Ureter (tissue), 1 donor: Measurements from ENCODE around the gene XDH. TPM values are rescaled to one million over a fixed set of nuclear protein-coding genes. Genes with fewer than 3 reads are reported as not detected.

Experiments
- DNase-seq: peaks from one replicate; pipeline ENCODE4 v3.0.0-alpha.2; 2020; ENCODE audit warnings: low spot score
- total RNA-seq: library from RNA; stranded (reverse); gene quantifications from one replicate; pipeline ENCODE4 v1.2.4, GENCODE V29; 2023
- donor health status: DM: yes; HTN: yes; CAD: no.

The XDH gene
- total RNA-seq, 1 donor from 2014 or later: 6.6 TPM

DNA sequence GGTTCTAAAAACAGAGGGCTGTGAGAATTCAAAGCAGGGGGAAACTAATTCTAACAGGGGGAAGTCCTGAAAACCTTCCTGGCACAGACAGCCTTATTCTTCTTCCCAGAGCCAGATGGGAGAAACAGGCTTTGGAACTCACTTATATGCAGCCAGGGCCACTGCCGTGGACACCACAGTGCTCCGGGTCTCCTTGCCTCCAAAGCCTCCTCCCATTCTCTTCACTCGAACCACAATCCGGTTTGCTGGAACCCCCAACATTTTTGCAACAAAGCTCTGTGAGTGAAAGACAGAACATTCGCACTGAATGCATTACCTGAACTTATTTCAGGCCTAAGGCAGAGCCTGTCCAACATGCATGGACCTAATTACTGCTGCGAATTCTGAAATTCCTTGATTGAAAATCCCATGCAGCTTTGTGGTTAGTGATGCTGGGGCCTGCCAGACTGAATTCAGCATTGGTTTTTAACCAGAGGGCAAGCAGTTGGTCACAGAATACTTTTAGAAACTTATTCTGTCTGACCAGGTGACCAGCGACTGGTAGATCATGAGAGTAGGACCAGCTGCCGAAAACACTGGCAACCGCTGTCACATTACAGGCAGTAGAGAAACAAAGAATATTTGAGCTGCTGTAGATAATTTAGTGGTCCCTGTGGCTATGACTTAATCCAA, 48.6 kb downstream of the XDH start:
- DNase-seq: no peak

DNA sequence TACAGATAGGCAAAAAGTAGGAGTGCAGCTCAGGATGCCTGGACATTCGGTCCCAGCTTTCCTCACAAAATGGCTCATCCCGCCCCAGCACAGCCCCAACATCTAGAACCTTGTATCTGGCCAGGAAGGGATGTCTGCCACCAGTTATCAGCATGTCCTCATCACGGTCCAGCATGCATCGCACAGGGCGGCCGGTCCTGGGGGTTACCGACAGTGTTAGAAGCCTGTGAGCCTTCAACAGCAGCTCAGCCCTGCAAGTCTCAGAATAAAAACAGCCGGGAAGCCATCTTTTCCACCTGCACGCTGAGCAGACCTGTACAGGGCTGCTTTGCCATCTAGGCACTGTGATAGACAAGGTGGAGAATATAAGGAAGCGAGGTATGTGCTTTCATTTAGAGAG, 49.2 kb downstream of the XDH start:
- no peak for DNase-seq

DNA sequence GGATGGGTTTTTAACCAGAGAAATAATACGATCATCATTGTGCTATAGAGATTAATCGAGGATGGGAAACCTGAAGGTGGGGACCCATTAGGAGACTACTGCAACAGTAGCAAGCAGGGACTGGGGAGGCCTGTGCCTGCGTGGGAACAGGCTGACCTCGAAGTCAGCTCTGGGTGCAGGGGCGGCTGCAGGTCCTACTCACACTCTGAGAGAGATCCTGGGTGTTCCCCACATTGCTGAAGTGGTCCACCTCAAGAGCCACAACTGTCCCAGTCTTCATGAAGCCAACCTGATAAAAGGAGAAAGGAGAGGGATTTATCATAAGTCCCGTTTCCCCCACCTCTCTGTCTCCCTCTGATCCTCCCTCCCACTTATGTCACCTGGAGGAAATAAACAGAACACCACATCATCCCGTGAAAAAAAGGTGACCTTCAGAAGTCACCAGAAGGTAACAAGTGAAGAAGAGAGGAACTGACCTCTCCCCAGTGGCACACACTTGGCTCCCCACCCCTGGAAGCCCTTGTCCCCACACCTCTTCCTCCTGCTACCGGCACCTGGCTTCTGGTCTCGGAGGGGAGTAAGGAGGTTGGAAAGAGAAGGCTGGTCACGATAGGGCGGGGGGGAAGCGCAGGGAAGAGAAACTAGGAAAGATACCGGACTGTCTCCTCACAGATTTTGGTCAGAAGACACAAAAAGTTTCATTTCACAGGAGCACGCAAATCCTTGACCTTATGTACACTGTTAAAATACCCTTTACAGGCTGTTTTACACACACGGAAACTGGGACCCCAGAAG, 50.4 kb downstream of the XDH start:
- no peak for DNase-seq

DNA sequence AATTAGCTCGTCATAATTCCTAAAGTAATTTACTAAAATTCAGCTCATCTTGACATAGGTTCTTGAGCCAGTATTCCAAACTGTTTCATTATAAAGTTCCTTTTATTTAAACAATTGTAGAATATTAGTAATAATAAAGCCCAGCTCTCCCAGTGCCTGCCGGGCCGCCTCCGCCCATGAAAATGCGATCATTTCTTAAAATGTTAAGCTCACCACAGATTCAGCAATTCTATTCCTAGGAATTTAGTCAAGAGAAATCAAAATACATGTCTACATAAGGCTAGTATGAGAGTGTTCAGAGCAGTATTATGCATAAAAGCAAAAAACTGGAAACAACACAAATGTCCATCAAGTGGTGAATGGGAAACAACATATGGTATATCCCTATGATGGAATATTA, 52.0 kb downstream of the XDH start:
- DNase-seq: no peak

DNA sequence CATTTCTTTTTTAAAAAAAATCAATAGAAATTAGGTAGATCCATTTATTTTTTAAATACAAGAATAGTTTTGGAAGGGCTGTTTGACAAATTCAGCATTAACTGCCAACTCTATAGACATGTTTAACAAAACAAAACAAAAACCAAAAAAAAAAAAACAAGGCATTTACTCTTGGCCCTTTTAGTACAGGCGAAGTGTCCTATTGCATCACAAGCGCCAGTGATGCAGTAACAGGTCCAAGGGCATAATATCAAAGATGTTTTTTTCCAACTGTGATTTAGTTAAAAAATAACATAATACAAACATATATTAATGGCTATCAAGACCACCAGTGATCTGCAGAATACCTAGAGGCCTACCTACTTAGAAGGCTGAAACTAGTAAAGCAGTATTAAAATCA, 55.3 kb downstream of the XDH start:
- no peak for DNase-seq

DNA sequence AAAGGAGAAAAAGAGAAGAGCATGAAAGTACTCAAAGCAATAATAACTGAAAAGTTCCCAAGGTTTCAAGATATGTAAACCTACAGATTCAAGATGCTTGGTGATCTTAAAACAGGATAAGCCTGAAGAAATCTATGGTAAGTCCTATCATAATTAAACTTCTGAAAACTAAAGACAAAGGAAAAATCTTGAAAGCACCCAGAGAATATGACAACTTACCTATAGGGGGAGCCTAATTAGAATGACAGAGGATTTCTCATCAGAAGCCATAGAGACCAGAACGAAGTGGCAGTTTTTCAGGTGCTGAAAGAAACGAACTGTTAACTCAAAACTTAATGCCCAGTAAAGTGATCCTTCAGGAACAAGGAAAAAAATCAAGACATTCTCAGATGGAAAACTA, 59.7 kb downstream of the XDH start:
- no peak for DNase-seq

DNA sequence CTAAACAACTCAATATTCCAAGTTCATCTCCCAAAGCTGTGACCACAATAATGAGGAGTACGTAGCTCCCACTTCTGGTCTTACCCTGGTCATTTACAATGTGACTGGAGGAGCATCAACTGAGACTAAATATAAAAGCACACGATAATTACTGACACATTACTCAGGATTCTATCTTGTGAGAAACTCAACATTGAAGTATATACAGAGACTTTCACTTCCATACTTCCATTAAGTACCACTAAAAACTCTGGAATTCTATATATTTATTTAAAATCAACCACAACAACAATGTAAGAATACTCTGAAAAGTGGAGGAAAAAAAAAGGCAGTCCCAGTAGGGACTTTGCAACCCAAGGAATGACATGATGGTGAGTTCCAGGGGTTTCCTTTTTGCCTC, 61.4 kb downstream of the XDH start:
- no peak for DNase-seq

DNA sequence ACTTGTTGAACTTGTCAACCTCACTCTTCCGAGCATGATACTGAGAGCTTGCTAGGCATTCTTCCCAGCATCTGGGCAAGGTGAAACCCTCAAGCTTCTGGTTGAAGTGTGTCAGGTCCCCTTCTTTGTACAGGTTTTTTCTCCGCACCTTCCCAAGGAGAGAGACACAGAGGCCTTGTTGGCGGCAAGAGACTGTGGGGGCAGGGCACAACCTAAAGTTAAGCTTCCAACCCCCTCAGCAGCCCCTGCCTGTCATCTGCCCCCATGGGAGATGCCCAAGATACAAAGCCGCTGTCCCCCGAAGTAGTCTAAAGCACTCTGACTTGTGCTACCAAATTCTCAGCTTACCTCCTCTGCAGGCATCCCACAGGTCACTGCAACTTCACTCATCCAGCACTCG, 64.9 kb downstream of the XDH start:
- DNase-seq: no peak

DNA sequence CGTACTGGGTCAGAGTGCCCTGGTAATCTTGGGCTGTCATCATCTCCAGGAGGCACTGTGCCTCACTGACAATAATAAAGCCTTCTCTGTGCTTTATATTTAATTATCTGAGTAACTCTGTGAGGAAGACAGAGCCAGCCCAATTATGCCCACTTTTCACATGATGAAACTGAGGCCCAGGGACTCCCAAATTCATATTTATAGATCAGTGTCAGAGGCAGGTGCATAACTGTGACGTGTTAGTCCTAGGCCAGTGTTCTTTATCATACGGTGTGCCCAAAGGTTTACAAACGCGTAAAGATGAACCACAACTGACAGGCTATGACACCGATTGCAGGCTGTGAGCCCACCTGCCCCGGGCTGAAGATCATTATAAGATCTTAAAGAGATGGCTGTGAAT, 65.4 kb downstream of the XDH start:
- no peak for DNase-seq

DNA sequence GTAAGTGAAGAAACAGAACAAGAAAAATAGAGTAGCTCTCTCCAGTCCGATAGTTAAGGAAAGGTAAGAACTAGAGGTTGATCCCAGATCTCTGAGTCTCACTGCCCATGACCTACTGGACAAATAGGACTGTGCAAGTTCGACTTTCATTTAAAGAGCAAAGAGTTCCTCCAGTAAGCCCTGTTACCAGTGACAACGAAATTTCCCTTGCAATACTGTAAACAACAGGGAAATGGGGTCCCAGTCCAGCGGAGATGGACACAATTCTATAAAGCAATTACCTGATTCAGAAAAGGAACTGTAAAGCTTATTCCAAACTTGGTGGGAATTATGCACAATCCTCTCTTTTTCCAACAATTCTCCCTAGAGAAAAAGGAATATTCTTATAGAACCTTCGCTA, 65.9 kb downstream of the XDH start:
- DNase-seq: no peak

DNA sequence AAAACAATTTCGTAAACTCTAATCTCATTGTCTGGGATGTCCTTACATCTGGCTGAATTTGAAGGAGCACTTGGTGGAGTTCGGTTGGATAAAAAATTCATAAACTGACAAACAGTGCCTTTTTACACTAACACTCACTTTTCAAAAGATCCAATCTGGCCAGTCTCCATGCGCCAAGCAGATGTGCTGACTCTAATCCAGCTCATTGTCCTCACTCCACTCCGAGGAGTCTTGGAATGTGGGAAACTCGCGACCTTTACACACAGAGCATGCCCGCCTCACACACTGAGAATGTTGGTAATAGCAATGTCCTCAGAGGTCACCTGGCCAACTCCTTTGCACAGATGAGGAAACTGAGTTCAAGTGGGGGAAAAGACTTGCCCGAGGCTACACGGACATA, 66.8 kb downstream of the XDH start:
- DNase-seq: no peak

DNA sequence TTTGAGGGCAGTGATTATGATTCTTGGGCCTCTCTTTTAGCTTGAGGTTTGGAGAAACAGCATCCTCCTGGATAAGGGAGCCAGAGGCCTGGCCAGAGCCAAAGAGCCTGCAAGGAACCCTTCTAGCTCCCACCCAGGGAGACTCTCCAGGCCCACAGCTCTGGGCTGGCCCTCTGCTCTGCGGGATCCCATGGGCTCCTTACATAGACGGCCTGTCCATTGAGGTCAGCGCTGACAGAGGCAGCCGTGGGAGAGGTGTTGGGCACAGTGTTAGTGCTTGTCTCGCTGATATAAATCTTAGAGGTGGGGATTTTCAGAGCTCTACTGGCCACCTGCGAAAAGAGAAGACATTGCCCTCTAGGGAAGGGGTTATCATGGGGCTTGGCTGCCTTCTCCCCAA, 67.2 kb downstream of the XDH start:
- no peak for DNase-seq

DNA sequence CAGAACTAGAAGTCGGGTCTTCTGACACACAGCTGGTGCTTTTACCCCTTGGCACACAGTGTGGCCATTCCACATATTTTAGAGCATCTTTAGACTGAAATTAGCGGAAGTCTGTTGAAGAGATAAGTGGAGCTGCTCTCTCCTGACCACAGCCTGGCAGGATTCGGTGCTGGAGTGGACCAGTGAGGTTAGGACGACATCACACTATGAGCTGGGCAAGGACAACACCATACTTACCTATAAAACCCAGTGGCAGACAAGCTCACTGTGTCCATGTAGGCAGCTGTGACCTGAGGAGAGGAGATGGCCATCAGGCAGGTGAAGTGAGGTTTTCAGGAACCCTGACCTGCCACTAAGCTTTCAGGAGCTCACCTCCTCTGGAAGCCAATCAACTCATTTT, 70.1 kb downstream of the XDH start:
- DNase-seq: no peak

DNA sequence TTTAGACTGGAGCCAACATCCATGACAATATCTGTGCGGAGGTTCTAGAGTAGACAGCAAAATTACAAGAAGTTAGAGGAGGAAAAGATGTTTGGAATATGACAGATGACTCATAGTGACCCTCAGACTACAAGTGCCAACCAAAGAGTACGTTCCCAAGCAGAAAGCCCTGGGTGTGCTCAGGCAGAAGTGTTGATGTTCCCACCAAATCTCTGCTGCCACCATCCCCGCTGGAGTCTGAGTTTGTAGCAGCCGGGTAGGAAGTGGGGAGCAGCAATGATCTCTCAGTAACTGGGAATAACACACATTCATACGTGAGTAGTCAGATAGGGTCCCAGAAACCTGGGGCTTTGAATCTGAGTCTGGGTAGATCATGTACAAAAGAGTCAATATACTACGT, 73.2 kb downstream of the XDH start:
- no peak for DNase-seq

DNA sequence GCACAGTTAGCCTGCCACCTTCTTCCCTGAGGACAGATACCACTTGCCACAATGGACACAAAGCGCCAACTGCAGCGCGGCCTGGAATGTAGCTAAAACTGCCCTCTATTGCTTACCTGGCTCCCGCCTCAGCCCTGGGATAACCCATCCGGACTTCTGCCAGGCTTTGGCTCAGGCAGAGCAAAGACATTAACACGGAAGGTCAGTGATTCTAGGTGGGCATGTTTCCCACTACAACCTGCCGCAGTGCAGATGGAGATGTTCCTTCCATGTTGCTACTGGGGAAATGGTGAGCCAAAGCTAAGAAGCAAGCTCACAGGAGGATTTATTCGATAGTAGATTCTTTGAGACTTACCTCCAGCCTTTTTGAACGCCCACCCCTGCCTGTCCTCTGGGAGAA, 74.8 kb downstream of the XDH start:
- DNase-seq: no peak

DNA sequence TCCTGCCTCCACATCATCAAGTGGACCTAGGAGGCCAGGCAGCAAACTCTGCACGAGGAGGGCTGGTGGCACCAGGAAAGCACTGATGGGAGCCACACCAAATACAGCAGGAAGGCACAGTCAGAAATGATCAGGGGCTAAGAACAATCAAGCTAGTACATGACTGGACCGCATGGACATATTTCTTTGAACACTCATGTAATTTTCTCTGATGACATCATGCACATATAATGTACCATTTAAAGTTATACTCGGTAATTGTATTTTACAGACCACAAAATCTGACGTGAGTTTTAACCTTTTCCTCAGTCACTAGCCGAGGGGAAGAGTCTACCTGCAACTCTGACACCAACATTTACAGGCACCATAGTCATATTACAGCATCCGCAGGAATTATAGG, 76.7 kb downstream of the XDH start:
- no peak for DNase-seq

DNA sequence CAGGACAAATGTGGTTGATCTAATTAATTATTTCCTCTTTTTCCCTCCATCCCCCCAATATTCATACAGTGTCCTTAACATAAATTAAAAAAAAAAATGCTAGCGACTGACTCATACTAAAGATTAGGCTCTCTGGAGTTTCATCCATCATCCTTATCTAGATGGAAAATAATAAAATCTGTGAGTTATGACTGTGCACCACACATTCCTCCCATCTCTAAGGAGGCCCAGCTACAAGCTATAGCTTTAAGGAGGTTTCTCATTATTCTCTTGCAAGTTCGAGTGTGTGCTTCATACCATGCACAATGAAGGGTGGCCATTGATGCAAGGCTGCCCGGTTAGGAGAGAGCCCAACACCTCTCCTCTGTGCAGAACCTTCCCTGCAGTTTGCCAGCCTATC, 77.3 kb downstream of the XDH start:
- DNase-seq: no peak

DNA sequence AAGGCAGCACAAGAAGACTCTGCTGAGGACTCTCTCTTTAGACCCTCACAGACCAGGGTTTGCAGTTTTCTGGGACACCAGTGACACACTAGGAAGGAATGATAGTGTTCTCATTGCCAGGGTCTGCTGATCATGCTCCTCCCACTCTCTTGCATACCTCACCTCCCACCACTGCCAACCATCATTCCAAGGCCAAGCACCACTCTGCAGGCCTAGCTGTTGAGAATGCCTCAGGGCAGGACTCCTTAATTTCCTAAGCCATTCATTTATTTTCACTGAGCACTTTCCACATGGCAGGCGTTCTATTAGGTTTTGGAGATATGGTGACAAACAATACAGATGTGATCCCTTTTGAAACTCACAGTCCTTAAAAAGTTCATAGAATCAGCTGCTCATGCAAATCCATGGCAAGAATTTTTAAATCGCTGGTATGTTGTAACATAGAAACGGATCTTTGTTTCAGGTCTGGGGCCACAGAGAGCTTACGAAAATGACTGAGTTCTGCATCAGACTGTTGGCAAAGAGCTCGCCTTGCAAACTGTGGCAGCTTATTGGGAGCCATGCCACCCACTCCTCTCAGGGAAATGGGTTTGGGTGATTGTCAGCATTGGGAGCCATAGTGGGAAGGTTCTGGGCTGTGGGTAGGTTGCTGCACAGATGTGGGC, 78.5 kb downstream of the XDH start:
- DNase-seq: no peak

DNA sequence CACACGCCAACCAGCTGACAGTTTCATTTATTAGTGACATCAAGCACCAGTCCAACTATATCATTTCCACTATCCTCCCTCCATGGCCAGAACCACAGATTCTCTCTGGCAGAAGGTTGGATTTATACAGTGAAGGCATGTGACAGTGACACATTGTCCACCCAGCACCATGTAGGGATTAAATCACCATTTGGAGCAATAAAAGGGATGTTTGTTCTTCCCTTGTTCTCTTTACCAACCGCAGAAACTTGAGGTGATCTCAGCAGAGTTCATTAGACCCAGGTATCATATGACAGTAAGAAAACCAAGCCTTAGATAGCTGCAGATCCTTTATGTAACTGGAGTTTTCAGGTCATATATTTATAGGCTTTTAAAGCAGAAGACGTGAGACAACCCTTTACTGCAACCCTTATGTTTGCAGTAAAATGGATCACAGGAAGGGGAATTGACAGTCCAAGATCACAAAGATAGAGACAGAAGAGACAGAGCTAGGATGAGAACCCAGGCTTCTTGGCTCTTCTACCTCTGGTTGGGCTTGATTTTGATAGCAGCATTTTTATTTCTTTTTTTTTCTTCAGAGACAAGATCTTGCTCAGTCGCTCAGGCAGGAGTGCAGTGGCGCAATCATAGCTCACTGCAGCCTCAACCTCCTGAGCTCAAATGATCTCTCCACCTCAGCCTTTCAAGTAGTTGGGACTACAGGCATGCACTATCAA, 80.1 kb downstream of the XDH start:
- DNase-seq: no peak

DNA sequence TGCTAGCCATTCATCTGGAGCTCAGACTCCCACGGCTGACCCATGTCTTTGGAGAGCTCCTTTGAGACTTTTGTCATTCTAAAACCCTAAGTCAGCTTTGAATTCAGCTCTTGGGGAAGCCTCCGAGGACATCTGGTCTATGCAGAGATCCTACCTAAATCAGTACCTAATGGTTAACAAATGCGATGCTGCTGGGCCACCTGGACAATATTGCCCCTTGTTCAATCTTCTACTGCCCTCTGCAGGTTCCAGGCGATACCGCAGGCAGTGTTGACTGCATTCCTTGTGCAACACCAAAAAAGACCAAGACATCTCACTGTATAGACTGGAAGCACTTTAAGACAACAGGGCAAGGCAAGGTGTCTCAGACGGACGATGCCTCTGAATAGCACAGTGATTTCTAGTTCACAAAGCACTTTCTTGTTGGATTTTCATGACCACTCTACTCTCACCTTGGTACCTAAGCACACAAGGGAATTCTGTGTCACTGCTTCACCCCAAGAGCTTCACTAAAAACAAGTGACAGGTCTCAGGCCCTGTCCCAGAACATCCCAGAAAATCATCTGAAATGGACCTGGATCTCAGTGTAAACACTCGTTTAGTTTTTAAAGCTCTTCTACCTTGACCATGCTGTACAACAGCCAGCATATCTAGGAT, 80.9 kb downstream of the XDH start:
- peak; percentile 85 for DNase-seq

DNA sequence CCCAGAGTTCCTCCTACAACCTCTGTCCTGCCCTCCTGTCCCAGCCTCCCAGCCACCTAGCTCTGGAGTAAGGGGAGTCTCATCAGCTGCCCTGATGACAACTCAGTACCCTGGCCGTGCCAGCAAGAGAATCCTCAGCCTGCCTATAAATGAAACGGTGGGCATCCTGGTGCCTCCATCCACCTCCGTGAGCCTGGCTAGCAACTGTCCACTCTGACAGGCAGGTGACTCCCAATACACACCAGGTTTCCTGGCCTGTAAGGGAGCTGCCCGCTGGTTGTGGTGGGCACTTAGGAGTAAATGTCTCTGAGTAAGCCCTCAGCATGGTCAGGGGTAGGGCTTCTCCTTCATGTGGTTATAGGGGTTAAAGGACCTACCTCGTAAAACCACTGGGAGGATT, 81.5 kb downstream of the XDH start:
- no peak for DNase-seq

DNA sequence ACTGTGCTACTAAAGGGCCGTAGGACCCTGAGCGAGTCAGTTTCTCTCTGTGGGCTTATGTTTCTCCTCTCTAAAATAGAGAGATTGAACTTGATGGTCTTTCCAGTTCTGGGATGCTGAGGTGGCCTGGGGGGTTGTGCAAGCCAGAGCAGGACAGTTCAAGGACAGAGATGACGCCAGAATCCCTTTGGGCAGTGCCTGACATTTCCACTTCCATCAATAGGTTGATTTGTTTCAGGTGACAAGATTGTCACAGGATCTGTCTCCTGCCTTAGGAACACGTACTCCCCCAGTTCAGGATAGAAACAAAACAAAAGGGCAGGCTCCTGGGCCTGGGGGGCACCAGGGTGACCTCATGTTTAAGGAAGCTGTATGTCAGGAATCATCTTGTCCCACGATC, 82.0 kb downstream of the XDH start:
- DNase-seq: no peak
